ENCODE data around the gene ILKAP.

Gene ILKAP

DNA sequence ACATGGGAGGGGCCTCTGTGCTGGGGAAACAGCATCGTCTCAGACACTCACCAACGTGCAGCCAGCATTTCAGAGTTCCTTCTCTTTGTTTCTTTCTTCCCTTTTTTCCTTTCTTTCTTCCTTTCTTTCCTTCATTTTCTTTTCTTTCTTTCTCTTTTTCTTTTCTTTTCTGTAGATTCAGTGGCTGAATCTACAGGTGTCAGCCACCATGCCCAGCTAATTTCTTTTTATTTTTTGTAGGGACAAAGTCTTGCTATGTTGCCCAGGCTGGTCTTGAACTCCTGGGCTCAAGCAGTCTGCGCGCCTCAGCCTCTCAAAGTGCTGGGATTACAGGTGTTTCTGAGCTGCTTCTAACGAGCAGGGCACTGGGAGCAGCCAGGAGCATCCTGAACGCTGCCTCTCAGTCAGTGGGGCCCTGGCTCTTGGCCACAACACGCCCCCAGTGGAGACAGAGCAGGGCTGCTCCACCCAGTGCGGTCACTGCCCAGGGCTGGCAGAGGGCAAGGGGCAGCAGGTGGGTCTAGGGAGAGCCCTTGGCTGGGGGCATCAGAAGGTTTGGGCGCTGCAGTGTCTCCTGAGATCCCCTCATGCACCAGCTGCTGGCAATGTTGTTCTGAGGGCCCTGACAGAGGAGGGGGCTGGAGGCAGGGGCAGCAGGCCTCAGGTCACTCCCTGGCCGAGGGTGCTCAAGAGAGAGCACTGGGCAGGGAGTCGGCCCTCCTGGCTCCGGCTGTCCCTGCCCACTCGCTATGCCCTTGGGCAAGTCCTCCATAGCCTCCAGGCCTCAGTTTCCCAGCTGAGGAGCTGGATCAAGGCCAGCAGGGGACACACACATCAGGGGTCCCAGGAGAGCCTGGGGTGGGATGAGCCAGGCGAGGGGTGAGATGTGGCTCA lies 69.7 kb downstream of the ILKAP start:
- no peak for DNase-seq

DNA sequence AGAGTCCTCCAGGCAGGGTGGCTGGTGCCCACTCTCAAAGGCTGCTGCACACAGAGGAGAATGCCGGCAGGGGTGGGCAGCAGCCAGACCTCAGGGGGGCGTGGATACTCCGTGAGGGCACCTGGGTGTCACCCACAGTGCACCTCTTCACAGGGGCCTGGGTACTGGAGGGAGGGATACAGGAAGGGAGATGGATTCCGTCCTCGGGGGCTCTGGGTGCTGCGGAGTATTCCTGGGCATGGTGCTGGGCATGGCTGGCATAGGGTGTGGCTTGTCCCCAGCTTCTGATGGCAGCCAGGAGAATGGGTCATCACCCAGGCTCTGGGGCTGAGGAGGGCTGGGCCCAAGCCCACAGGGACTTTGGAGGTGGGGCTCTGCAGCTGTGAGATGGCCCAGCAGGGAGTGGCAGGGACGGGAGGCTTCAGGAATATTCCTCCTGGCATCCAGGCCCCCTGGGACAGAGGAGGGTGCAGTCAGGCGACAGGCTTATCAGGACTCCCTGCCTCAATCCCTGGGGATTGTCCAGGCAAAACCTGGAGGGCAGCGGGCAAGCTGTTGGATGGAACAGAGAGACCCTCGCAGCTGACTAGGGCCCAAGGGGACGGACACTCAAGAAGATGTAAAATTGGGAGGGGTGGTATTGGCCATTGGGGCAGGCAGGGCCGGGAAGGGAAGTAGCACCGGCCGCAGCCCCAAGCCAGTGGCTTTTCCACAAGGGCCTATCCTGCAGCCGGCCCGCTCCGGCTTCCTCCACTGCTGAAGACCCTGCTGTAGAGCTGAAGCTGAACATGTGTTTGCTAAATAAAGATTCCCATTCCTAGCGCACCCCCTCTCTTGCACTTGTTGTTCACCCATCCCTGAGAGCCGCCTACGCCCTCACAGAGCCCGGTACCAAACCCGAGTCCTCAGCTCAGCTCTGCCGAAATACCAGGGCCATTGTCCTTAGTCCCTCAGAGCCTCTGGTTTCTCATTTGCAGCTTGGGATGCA lies 70.7 kb downstream of the ILKAP start:
- no peak for DNase-seq

DNA sequence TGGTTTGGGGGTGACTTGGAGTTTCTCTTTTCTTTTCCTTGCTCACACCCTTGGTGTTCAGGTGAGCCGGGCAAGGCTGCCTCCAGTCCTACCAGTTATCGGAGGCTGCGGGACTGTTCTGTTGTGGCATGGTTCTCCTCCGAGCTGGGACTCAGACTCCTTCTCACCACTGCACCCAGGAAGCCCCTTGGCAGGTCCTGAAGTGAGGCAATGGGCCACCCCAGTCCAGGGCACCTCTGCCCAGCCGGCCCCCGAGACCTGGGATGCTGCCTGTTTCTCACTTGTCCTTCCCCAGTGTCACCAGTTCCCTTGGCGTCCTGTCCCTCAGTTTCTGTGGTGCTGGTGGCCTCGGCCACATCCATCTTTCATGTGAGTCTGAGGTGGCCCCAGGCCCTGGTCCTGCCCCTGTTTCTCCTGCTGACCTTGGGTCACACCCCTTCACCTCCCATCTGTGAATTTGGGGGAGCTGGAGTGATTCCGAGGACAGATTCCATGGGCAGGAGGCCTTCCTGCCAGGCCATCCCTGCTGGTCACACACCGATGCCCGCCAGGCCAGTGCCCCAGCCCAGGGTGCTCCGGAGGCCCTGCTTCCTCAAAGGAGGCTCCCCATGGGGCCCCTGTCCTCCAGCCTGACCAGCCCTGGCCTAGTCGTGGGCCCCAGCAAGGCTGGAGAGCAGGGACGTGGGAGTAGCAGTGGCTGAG lies 71.6 kb downstream of the ILKAP start:
- no peak for DNase-seq

DNA sequence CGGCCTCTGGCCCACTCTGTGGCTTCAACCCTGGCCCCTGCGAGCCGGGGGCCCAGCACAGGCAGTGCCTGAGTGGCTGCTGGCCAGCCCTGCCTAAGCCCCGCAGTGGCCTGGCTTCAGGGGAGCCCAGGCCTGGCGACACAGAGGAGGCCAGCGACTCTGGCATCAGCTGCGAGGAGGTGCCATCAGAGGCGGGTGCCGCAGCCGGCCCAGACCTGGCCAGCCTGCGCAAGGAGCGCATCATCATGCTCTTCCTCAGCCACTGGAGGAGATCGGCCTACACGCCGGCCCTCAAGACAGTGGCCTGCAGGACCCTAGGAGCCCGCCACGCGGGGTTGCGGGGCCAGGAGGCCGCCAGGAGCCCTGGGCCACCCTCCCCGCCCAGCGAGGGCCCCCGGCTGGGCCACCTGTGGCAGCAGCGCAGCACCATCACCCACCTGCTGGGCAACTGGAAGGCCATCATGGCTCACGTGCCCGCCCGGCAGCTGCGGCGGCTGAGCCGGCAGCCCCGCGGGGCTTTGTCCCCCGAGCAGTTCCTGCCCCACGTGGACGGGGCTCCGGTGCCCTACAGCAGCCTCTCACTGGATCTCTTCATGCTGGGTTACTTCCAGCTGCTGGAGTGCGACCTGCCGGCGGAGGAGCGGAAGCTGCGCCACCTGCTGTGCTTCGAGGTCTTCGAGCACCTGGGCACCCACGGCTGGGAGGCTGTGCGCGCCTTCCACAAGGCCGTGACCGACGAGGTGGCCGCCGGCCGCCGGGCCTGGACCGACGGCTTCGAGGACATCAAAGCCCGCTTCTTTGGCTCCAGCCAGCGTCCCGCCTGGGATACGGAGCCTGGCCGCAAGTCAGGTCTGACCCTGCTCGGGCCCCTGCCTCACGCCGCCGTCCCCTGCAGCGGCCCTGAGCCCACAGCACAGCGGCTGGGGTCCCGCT lies 72.5 kb downstream of the ILKAP start:
- DNase-seq, result no peak

- DNase-seq, result no peak
Observed at GRCh38 chr2:238130111-238130695, 73.3 kb downstream of the ILKAP start.

GRCh38 chr2:238129166-238130010 lies 74.1 kb downstream of the ILKAP start:
- no peak for DNase-seq

DNA sequence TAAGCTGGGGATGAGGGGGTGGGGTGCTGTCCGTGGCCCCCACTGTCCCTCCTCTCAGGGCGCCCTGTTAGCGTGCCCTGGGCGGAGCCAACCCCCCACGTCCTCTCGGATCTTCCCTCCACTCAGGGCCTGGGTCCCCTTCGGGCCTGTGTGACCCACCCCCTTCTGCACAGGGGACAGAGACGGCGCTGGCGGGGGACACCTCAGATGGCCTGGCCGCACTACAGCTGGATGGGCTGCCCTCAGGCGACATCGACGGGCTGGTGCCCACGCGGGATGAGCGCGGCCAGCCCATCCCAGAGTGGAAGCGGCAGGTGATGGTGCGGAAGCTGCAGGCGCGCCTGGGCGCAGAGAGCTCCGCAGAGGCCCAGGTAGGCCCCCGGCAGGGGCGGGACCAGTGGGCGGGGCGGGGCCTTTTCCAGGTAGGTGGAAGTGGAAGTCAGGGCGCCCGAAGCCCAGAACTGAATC lies 74.9 kb downstream of the ILKAP start:
- DNase-seq, result no peak

- no peak for DNase-seq
Observed at GRCh38 chr2:238128061-238128440, 75.4 kb downstream of the ILKAP start.

DNA sequence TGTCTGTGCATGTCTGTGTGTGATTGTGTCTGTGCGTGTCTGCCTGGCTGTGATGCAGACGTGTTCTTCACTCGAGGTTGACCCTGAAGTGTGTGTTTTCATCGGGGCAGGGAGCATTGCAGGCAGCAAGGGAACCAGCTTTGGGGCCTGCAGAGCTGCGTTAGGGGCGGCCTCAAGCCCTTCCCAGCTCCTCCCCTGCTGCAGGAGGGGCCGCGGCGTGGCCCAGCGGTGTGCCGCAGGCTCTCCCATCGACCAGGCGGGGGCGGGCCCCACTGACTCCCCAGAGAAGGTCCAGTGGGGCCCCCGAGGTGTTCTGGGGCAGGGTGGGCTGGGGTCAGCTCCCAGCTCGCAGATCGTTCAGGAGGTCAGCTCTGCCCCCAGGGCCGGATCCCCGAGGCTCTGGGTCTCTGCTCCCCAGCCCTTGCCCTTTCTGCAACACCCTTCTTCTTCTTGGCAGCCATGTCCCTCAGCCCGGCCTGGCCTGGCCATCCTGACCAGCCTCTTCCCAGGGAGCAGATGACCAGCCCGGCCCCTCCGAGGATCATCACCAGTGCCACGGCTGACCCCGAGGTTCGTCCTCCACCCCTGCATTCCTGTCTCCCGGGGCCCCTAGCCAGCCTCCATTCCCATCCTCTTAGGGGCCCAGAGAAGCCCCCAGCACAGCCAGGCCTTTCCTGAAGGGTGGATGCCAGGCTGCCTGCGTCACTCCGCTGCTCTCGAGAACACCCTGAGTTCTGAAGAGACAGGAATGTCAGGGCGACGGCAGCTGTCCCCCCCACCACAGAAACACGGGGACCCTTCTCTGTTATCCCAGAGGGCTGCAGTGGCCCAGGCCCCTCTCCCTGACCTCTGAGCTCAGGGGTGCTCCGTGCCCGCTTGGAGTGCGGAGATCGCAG lies 76.1 kb downstream of the ILKAP start:
- DNase-seq, result peak; percentile 72

DNA sequence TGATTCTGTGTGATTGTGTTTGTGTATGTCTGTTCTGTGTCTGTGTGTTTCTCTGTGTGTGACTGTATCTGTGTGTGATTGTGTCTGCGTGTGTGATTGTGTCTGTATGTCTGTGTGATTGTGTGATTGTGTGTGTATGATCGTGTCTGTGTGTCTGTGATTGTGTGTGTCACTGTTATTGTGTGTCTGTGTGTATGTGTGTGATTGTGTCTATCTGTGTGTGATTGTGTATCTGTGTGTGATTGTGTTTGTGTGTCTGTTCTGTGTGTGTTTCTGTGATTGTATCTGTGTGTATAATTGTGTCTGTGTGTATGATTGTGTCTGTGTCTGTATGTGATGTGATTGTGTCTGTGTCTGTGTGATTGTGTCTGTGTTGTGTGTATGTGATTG lies 76.7 kb downstream of the ILKAP start:
- no peak for DNase-seq

GRCh38 chr2:238126338-238126737 lies 77.2 kb downstream of the ILKAP start:
- no peak for DNase-seq

- DNase-seq, result no peak
Observed at GRCh38 chr2:238125127-238125885, 78.2 kb downstream of the ILKAP start.

GRCh38 chr2:238124488-238125126 lies 78.9 kb downstream of the ILKAP start:
- DNase-seq, result no peak

GRCh38 chr2:238123991-238124470 lies 79.5 kb downstream of the ILKAP start:
- DNase-seq, result no peak

DNA sequence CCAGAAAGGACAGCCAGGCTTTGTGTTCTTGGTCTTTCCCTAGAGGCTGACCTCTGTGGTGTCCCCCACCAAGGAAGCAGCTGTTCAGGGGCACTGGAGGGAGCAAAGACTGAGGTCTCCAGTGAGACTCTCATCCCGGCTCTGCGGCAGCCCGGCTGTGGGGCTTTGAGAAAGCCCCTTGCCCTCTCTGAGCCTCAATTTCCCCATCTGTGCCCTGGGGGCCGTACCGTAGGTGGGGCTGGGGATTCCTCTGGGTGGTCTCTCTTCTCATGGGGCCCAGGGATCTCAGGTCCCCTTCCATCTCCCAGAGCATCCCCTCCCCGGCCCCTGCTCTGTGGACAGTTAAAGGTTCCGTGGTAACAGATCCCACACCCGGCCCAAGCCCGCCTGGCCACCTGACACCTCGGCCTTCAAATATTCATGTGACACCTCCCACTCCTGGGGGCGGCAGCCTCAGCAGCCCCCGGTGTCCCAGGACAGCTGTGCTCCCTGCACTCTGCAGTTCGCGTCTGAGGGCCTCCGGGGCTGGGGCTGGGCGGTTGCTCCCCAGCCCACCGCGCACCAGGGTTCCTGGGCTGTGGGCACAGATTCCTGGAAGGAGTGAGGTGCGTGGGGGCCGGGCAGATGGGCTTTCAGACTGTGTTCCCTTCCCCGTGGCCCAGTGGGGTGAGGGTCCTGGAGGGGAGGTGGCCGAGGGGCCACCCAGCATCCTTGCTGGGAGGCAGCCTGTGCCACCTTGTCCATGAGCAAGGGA lies 80.1 kb downstream of the ILKAP start:
- no peak for DNase-seq

DNA sequence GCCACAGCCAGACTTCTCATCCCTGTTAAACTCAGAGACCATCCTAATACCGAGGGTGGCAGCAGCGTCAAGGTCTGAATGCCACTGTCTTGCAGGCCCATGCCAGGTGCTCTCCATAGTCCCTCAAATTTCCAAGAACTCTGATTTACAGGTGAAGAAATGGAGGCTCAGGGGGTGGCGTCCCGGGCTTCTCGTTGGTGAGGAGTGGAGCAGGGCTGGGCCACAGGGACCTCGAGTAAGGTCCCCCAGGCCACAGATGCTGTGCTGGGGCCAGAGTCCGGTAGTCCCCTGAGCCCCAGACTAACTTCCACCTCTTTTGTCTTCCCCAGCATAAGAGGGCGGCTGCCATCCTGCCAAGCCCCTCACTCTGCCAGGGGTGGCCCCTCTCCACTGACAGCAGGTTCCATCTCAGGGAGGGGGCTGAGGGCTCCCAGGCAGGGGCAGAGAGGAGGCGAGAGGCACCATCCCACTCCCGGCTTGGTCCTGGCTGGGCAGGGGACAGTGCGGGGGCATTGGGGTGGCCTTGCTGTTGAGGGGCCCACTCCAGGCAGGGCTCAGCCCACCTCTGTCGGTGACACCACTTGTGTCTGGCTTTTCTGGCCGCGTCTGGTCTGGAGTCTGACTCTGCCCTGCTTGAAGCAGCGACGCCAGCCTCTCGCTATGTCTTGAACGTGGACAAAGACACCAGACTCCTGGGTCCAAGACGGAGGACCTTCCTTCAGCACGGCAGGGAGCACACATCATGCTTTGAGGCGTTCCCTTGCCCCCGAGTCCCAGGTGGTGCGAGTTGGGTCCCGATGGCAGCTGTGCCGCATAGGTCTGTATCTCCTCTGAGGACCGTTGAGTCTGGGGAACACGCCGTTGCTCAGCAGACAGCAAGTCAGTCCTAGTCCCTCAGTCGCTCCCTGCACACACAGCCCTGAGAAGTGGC lies 80.9 kb downstream of the ILKAP start:
- no peak for DNase-seq

Data from fibroblast of upper back skin (primary cell).